NT2/D1 (cell line): ENCODE measurements around the gene ULBP1.

Source experiments
- DNase-seq: peaks from one replicate; pipeline ENCODE4 v3.0.0-alpha.2; 2011; ENCODE audit warnings: low read depth, low spot score
- H3K27me3 ChIP-seq: 2 replicates; pipeline ENCODE4 v1.6.0; 2011; ENCODE audit warnings: mild to moderate bottlenecking; ENCODE audit not compliant: insufficient read length, insufficient read depth
- H3K36me3 ChIP-seq: 2 replicates; pipeline ENCODE4 v1.6.1; 2011; ENCODE audit warnings: mild to moderate bottlenecking, low read length, mixed read lengths; ENCODE audit not compliant: insufficient read depth, insufficient read length
- H3K4me1 ChIP-seq: 2 replicates; pipeline ENCODE4 v1.5.1; 2011; ENCODE audit not compliant: insufficient read depth, insufficient read length
- H3K4me3 ChIP-seq: 2 replicates; pipeline ENCODE4 v1.5.1; 2011; ENCODE audit warnings: low read depth; ENCODE audit not compliant: insufficient read length
- H3K9ac ChIP-seq: 2 replicates; pipeline ENCODE4 v1.6.0; 2011; ENCODE audit warnings: low read depth; ENCODE audit not compliant: insufficient read length
- H3K9me3 ChIP-seq: 2 replicates; pipeline ENCODE4 v1.5.1; 2011; ENCODE audit warnings: mild to moderate bottlenecking, low read length; ENCODE audit not compliant: insufficient read depth
- SUZ12 ChIP-seq: IDR thresholded peaks from 2 replicates; pipeline ENCODE4 v1.6.1; 2011; ENCODE audit not compliant: insufficient read length, insufficient read depth; ENCODE audit errors: extremely low read depth
- YY1 ChIP-seq: IDR thresholded peaks from 2 replicates; pipeline ENCODE4 v1.6.1; 2011; ENCODE audit not compliant: insufficient read length, insufficient read depth
- ZNF274 ChIP-seq: IDR thresholded peaks from 2 replicates; pipeline ENCODE4 v1.6.1; 2011; ENCODE audit warnings: mild to moderate bottlenecking, low read depth, low read length

ULBP1 gene

GRCh38 chr6:149978610-149979009 is 14.9 kb downstream of the ULBP1 start:
- no peak overlapping the region for H3K4me3 ChIP-seq
- no peaks in the 10 kb centered on the region for H3K4me1 ChIP-seq
- H3K27me3 ChIP-seq, result peaks cover 54% of the 10 kb centered on the region
- no peak for DNase-seq
- no peaks in the 10 kb centered on the region for H3K9me3 ChIP-seq
- H3K9ac ChIP-seq, result no peak overlapping the region
- TF ChIP-seq YY1, result no peak
- TF ChIP-seq SUZ12, result no peak
- no peak for TF ChIP-seq ZNF274
- no peaks in the 10 kb centered on the region for H3K36me3 ChIP-seq

- H3K27me3 ChIP-seq, result peaks cover 51% of the 10 kb centered on the region
- no peak overlapping the region for H3K4me3 ChIP-seq
- H3K9me3 ChIP-seq, result no peaks in the 10 kb centered on the region
- no peak overlapping the region for H3K9ac ChIP-seq
- H3K36me3 ChIP-seq, result no peaks in the 10 kb centered on the region
- no peaks in the 10 kb centered on the region for H3K4me1 ChIP-seq
- DNase-seq, result no peak
- TF ChIP-seq SUZ12 (no peak), YY1 (no peak), ZNF274 (no peak)
Measured at GRCh38 chr6:149979293-149979692, 15.6 kb downstream of the ULBP1 start.

GRCh38 chr6:149983145-149983544 is 19.4 kb downstream of the ULBP1 start:
- H3K9me3 ChIP-seq, result peaks cover 5% of the 10 kb centered on the region; the same call in 1 of the 2 replicates
- peaks cover 78% of the 10 kb centered on the region for H3K27me3 ChIP-seq

GRCh38 chr6:149984773-149985172 is 21.0 kb downstream of the ULBP1 start:
- TF ChIP-seq ZNF274 (no peak), SUZ12 (no peak), YY1 (no peak)
- Histone ChIP-seq H3K4me1 (peaks cover 2% of the 10 kb centered on the region), H3K9ac (no peak overlapping the region), H3K27me3 (peaks cover 83% of the 10 kb centered on the region), H3K9me3 (peaks cover 5% of the 10 kb centered on the region; the same call in 1 of the 2 replicates), H3K4me3 (no peak overlapping the region), H3K36me3 (no peaks in the 10 kb centered on the region)
- no peak for DNase-seq

More at GRCh38 chr6:149983145-149983544, 19.4 kb downstream of the ULBP1 start:
- H3K4me3 ChIP-seq, result no peak overlapping the region
- no peak for DNase-seq
- H3K36me3 ChIP-seq, result no peaks in the 10 kb centered on the region
- H3K4me1 ChIP-seq, result no peaks in the 10 kb centered on the region
- TF ChIP-seq YY1 (no peak), SUZ12 (no peak), ZNF274 (no peak)
- no peak overlapping the region for H3K9ac ChIP-seq

- Histone ChIP-seq H3K36me3 (no peaks in the 10 kb centered on the region), H3K27me3 (peaks cover 91% of the 10 kb centered on the region), H3K4me1 (peaks cover 2% of the 10 kb centered on the region), H3K9ac (no peak overlapping the region), H3K4me3 (no peak overlapping the region), H3K9me3 (peaks cover 5% of the 10 kb centered on the region; the same call in 1 of the 2 replicates)
- TF ChIP-seq YY1 (no peak), ZNF274 (no peak), SUZ12 (no peak)
- DNase-seq, result no peak
Measured at GRCh38 chr6:149985481-149985937, 21.8 kb downstream of the ULBP1 start.

- no peak for DNase-seq
- Histone ChIP-seq H3K9me3 (peaks cover 5% of the 10 kb centered on the region; the same call in 1 of the 2 replicates), H3K27me3 (peaks cover 91% of the 10 kb centered on the region), H3K9ac (no peak overlapping the region), H3K4me1 (peaks cover 2% of the 10 kb centered on the region), H3K36me3 (no peaks in the 10 kb centered on the region), H3K4me3 (no peak overlapping the region)
- TF ChIP-seq ZNF274 (no peak), SUZ12 (no peak)
Measured at GRCh38 chr6:149987602-149988107, 23.9 kb downstream of the ULBP1 start.

- H3K9me3 ChIP-seq, result peaks cover 5% of the 10 kb centered on the region; the same call in 1 of the 2 replicates
- peaks cover 2% of the 10 kb centered on the region for H3K4me1 ChIP-seq
- no peaks in the 10 kb centered on the region for H3K36me3 ChIP-seq
- DNase-seq, result no peak
- no peak overlapping the region for H3K4me3 ChIP-seq
- TF ChIP-seq ZNF274, result no peak
- TF ChIP-seq YY1, result no peak
- peak; percentile 82 for TF ChIP-seq SUZ12
- H3K9ac ChIP-seq, result no peak overlapping the region
- H3K27me3 ChIP-seq, result peaks cover 94% of the 10 kb centered on the region
Measured at GRCh38 chr6:149988550-149989346, 25.0 kb downstream of the ULBP1 start.
